H1 (cell line): ENCODE measurements around the gene THAP7. TPM values are rescaled to one million over a fixed set of nuclear protein-coding genes. Genes with fewer than 3 reads are reported as not detected.

Experiments
- CTCF ChIA-PET: fragments of 300-600 bp; sonication (Branson Sonifier 250); formaldehyde crosslinking; loops from one replicate; lab custom pipeline; 2021; ENCODE audit not compliant: partially characterized antibody; lab: Charles Lee
- POLR2A ChIA-PET: fragments of 300-600 bp; sonication (Branson Sonifier 250); formaldehyde crosslinking; loops from one replicate; lab custom pipeline; 2021; ENCODE audit warnings: inconsistent platforms; ENCODE audit not compliant: partially characterized antibody; lab: Charles Lee
- DNase-seq, 2 experiments: peaks; one replicate each; pipeline versions ENCODE4 v3.0.0 to v3.0.0-alpha.2; 2010 to 2022; ENCODE audit warnings: low spot score in 2 of 2, low read depth in 1 of 2, mixed read lengths in 1 of 2
- FAIRE-seq: peaks from 2 replicates; lab custom pipeline; 2011; peaks lifted over from hg19 to GRCh38; lab: Jason Lieb, UNC
- H2AFZ ChIP-seq: 2 replicates; pipeline ENCODE4 v1.8.1; 2012; ENCODE audit warnings: low read length, inconsistent platforms
- H2AK5ac ChIP-seq: 2 replicates; pipeline ENCODE4 v1.6.1; 2013; ENCODE audit warnings: low read depth, low read length
- H2BK120ac ChIP-seq: replicated peaks from 2 replicates; pipeline ENCODE3; 2013; ENCODE audit warnings: low read depth, low read length, inconsistent platforms
- H2BK12ac ChIP-seq: 2 replicates; pipeline ENCODE4 v1.6.1; 2013; ENCODE audit warnings: low read depth, low read length
- H2BK15ac ChIP-seq: 2 replicates; pipeline ENCODE4 v1.6.1; 2013; ENCODE audit warnings: low read length
- H2BK20ac ChIP-seq: 2 replicates; pipeline ENCODE4 v1.6.1; 2013; ENCODE audit warnings: low read length
- H2BK5ac ChIP-seq: 2 replicates; pipeline ENCODE4 v1.6.1; 2013; ENCODE audit warnings: low read depth, low read length
- H3K14ac ChIP-seq: 2 replicates; pipeline ENCODE4 v1.6.1; 2013; ENCODE audit warnings: inconsistent platforms; ENCODE audit not compliant: insufficient read length
- H3K18ac ChIP-seq: 2 replicates; pipeline ENCODE4 v1.6.1; 2013; ENCODE audit warnings: low read length; ENCODE audit errors: extremely low read depth
- H3K23ac ChIP-seq: 2 replicates; pipeline ENCODE4 v1.6.1; 2013; ENCODE audit warnings: inconsistent platforms; ENCODE audit not compliant: insufficient read length
- H3K23me2 ChIP-seq: 2 replicates; pipeline ENCODE4 v1.6.1; 2013; ENCODE audit warnings: low read depth, low read length
- H3K27ac ChIP-seq: 2 replicates; pipeline ENCODE4 v1.6.1; 2011; ENCODE audit warnings: low read depth, low read length, inconsistent platforms
- H3K27me3 ChIP-seq, 4 experiments: replicated peaks in 1 of 4; 1 replicate in 1 of 4; 2 replicates in 3 of 4; pipeline versions ENCODE4 v1.6.1 to v1.8.1; 2011 to 2013; ENCODE audit warnings: low read length in 3 of 4, mild to moderate bottlenecking in 3 of 4, inconsistent platforms in 2 of 4, mixed read lengths in 2 of 4, moderate library complexity in 1 of 4; ENCODE audit not compliant: control insufficient read depth in 3 of 4, insufficient read depth in 3 of 4; ENCODE audit errors: extremely low read depth in 1 of 4
- H3K36me3 ChIP-seq, 4 experiments: 2 replicates each; pipeline versions ENCODE4 v1.6.1 to v1.8.1; 2011 to 2013; ENCODE audit warnings: mild to moderate bottlenecking in 4 of 4, low read length in 3 of 4, moderate library complexity in 2 of 4, control low read depth in 1 of 4, inconsistent platforms in 1 of 4; ENCODE audit not compliant: insufficient read depth in 4 of 4, control insufficient read depth in 2 of 4
- H3K4ac ChIP-seq: replicated peaks from 2 replicates; pipeline ENCODE3; 2013; ENCODE audit warnings: low read length, low read depth, mixed read lengths, inconsistent platforms; ENCODE audit not compliant: insufficient read length
- H3K4me1 ChIP-seq, 4 experiments: replicated peaks in 1 of 4; 1 replicate in 1 of 4; 2 replicates in 3 of 4; pipeline versions ENCODE4 v1.6.1 to v1.8.1; 2011 to 2013; ENCODE audit warnings: low read length in 3 of 4, inconsistent platforms in 2 of 4, mixed read lengths in 1 of 4; ENCODE audit not compliant: insufficient read depth in 4 of 4, control insufficient read depth in 3 of 4
- H3K4me2 ChIP-seq, 2 experiments: 2 replicates each; pipeline versions ENCODE4 v1.6.1 to v1.8.1; 2011 to 2013; ENCODE audit warnings: low read depth in 2 of 2, low read length in 2 of 2, control low read depth in 1 of 2, inconsistent platforms in 1 of 2, mild to moderate bottlenecking in 1 of 2; ENCODE audit not compliant: insufficient read depth in 1 of 2
- H3K4me3 ChIP-seq, 4 experiments: fragments of 200-600, 300-600 bp in 1 of 4; sonication (generic), shearing (Covaris generic), sonication (Bioruptor Twin) in 1 of 4; 2 replicates each; pipeline versions ENCODE4 v1.5.1 to v1.8.1; 2011 to 2016; ENCODE audit warnings: low read length in 4 of 4, low read depth in 3 of 4, control low read depth in 2 of 4, inconsistent platforms in 2 of 4, mild to moderate bottlenecking in 2 of 4, mixed read lengths in 1 of 4, moderate library complexity in 1 of 4; ENCODE audit not compliant: insufficient read depth in 2 of 4; ENCODE audit errors: extremely low read depth in 1 of 4
- H3K56ac ChIP-seq: replicated peaks from 2 replicates; pipeline ENCODE3; 2013; ENCODE audit warnings: low read depth, mild to moderate bottlenecking, mixed read lengths, low read length, inconsistent platforms; ENCODE audit not compliant: insufficient read length
- H3K79me1 ChIP-seq: 2 replicates; pipeline ENCODE4 v1.6.1; 2013; ENCODE audit warnings: low read depth, low read length, control low read depth
- H3K79me2 ChIP-seq, 2 experiments: 2 replicates each; pipeline versions ENCODE4 v1.6.1 to v1.8.1; 2012 to 2013; ENCODE audit warnings: low read length in 2 of 2, mild to moderate bottlenecking in 2 of 2, inconsistent platforms in 1 of 2; ENCODE audit not compliant: insufficient read depth in 2 of 2, control insufficient read depth in 1 of 2
- H3K9ac ChIP-seq, 4 experiments: replicated peaks in 1 of 4; 1 replicate in 1 of 4; 2 replicates in 3 of 4; pipeline versions ENCODE4 v1.6.1 to v1.8.1; 2011 to 2013; ENCODE audit warnings: low read depth in 3 of 4, low read length in 3 of 4, control low read depth in 2 of 4, mild to moderate bottlenecking in 2 of 4, moderate library complexity in 2 of 4, inconsistent platforms in 1 of 4; ENCODE audit errors: extremely low read depth in 1 of 4
- H3K9me3 ChIP-seq, 2 experiments: 2 replicates each; pipeline versions ENCODE4 v1.6.1 to v1.8.1; 2012 to 2013; ENCODE audit warnings: mild to moderate bottlenecking in 2 of 2, moderate library complexity in 2 of 2, control low read depth in 1 of 2, inconsistent platforms in 1 of 2, low read depth in 1 of 2, low read length in 1 of 2, mixed read lengths in 1 of 2; ENCODE audit not compliant: insufficient read depth in 2 of 2
- H4K20me1 ChIP-seq, 2 experiments: replicated peaks in 1 of 2; 2 replicates each; pipeline versions ENCODE3 to v1.8.1; 2011 to 2013; ENCODE audit warnings: inconsistent platforms in 2 of 2, low read length in 2 of 2, mild to moderate bottlenecking in 1 of 2; ENCODE audit not compliant: insufficient read depth in 2 of 2, control insufficient read depth in 1 of 2
- H4K5ac ChIP-seq: 2 replicates; pipeline ENCODE4 v1.6.1; 2013; ENCODE audit warnings: low read length, low read depth, mixed read lengths, inconsistent platforms; ENCODE audit not compliant: insufficient read length
- H4K8ac ChIP-seq: 2 replicates; pipeline ENCODE4 v1.8.0; 2013; ENCODE audit warnings: mild to moderate bottlenecking, moderate library complexity, low read length, inconsistent platforms; ENCODE audit not compliant: insufficient read depth; ENCODE audit errors: extremely low read depth
- H4K91ac ChIP-seq: replicated peaks from 2 replicates; pipeline ENCODE3; 2013; ENCODE audit warnings: low read length, mixed read lengths, inconsistent platforms; ENCODE audit not compliant: insufficient read length
- CHD1 ChIP-seq: IDR thresholded peaks from 2 replicates; pipeline ENCODE4 v1.6.1; 2012; ENCODE audit warnings: low read depth, low read length, improper control_type of control experiment
- CHD2 ChIP-seq: IDR thresholded peaks from 2 replicates; pipeline ENCODE4 v1.6.1; 2012; ENCODE audit warnings: low read length, improper control_type of control experiment
- KDM4A ChIP-seq: IDR thresholded peaks from one replicate; pipeline ENCODE4 v1.7.1; 2012; ENCODE audit warnings: low read depth, mild to moderate bottlenecking, moderate library complexity, low read length, inconsistent platforms; ENCODE audit not compliant: severe bottlenecking
- KDM5A ChIP-seq: fragments of 200-600 bp; IDR thresholded peaks from 2 replicates; pipeline ENCODE4 v1.7.1; 2012; ENCODE audit warnings: mild to moderate bottlenecking, low read length, inconsistent platforms, mixed read lengths
- MAX ChIP-seq: IDR thresholded peaks from 2 replicates; pipeline ENCODE4 v1.6.1; 2012; ENCODE audit warnings: inconsistent platforms
- NRF1 ChIP-seq: IDR thresholded peaks from 2 replicates; pipeline ENCODE4 v1.6.1; 2011; ENCODE audit warnings: mild to moderate bottlenecking, low read depth, low read length, improper control_type of control experiment
- PHF8 ChIP-seq: fragments of 200-600 bp; sonication (generic); conservative IDR thresholded peaks from 2 replicates; pipeline ENCODE4 v1.7.1; 2012; ENCODE audit warnings: low read depth, mild to moderate bottlenecking, inconsistent platforms, low read length, moderate library complexity
- POLR2A ChIP-seq, 2 experiments: IDR thresholded peaks; 1 replicate in 1 of 2; 2 replicates in 1 of 2; pipeline ENCODE4 v1.6.1; 2011; ENCODE audit warnings: low read depth in 2 of 2, low read length in 2 of 2, mild to moderate bottlenecking in 2 of 2; ENCODE audit errors: control extremely low read depth in 1 of 2
- POU5F1 ChIP-seq: IDR thresholded peaks from 2 replicates; pipeline ENCODE4 v1.6.1; 2011; ENCODE audit warnings: low read depth, mild to moderate bottlenecking, low read length, moderate library complexity
- RFX5 ChIP-seq: IDR thresholded peaks from 2 replicates; pipeline ENCODE4 v1.6.1; 2011; ENCODE audit warnings: low read depth, low read length, improper control_type of control experiment, borderline replicate concordance
- RNF2 ChIP-seq: fragments of 200-900, 300-1000 bp; sonication (generic); IDR thresholded peaks from 2 replicates; pipeline ENCODE4 v1.7.1; 2016; ENCODE audit warnings: borderline replicate concordance, low read depth, mild to moderate bottlenecking, antibody characterized with exemption, low read length; ENCODE audit not compliant: poor library complexity, severe bottlenecking; ENCODE audit errors: missing control alignments
- SIRT6 ChIP-seq: IDR thresholded peaks from one replicate; pipeline ENCODE4 v1.7.1; 2012; ENCODE audit warnings: low read length, inconsistent platforms
- SIX5 ChIP-seq: IDR thresholded peaks from 2 replicates; pipeline ENCODE4 v1.6.1; 2011; ENCODE audit warnings: mild to moderate bottlenecking, low read depth, low read length
- TAF7 ChIP-seq: optimal IDR thresholded peaks from 2 replicates; pipeline ENCODE3; 2011; ENCODE audit warnings: low read depth, mild to moderate bottlenecking, inconsistent platforms, low read length, moderate library complexity, borderline replicate concordance
- TCF12 ChIP-seq: IDR thresholded peaks from 2 replicates; pipeline ENCODE4 v1.6.1; 2011; ENCODE audit warnings: low read depth, mild to moderate bottlenecking, low read length
- WGBS, 2 experiments: shearing (Covaris generic) in 1 of 2; methylation state at CpG; one replicate each; pipeline versions ENCODE4 v1.1.6 to v1.1.7; 2013 to 2015; ENCODE audit warnings: low lambda C conversion rate in 2 of 2, mixed read lengths in 2 of 2, inconsistent platforms in 1 of 2, low coverage in 1 of 2, missing lambda C conversion rate in 1 of 2; ENCODE audit not compliant: insufficient replicate concordance in 2 of 2, insufficient coverage in 1 of 2, insufficient read length in 1 of 2; ENCODE audit errors: extremely low coverage in 1 of 2, missing lambda C conversion rate in 1 of 2; 5-methylcytosine and 5-hydroxymethylcytosine counted together
- polyA plus RNA-seq, 7 experiments: library from polyadenylated mRNA; depleted of rRNA in 3 of 7; stranded (reverse) in 5 of 7; unstranded in 2 of 7; fragments of >200 nt in 5 of 7; fragments of 200-250 nt in 2 of 7; gene quantifications; 1 replicate in 5 of 7; 2 replicates in 1 of 7; 4 replicates in 1 of 7; pipeline versions ENCODE4 v1.2.1 to v1.2.3, GENCODE V29; 2011 to 2013; ENCODE audit warnings: missing spikeins in 2 of 7, mixed read lengths in 2 of 7
- total RNA-seq: library from RNA; stranded (reverse); fragmentation: NEBNext Ultra II Directional; extraction: Animal tissue kit (Norgen Biotek cat#: 25700); gene quantifications from 2 replicates; pipeline ENCODE4 v1.2.1, GENCODE V29; 2021

The THAP7 gene
- total and polyA plus RNA-seq, 2 of the 8 experiments (the other 6 are each of a cell fraction or from before 2014, with no cell fraction given) = 16.9 to 32.5 TPM

DNA sequence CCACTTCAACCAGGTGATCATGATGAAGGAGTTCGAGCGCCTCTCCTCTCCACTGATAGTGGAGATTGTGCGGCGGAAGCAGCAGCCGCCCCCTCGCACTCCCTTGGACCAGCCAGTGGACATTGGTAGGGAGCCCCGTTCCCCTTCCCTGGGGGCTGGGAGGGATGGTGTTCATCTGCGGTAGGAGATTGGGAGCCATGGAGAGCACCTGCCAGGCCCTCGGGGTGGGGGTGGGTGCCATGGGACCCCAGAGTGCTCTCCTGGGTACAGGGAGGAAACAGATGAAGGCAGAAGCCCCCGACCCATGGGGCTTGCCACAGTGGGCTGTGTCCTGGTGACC is 7.0 kb downstream of the THAP7 start:
- Histone ChIP-seq H3K18ac (no peak overlapping the region), H3K56ac (no peak overlapping the region), H3K79me2 (no peaks in the 10 kb centered on the region), H4K20me1 (peaks cover 6 to 15% of the 10 kb centered on the region in 2 experiments), H4K5ac (no peak overlapping the region), H2BK12ac (no peak overlapping the region), H3K9me3 (no peaks in the 10 kb centered on the region), H4K8ac (no peak overlapping the region), H3K23ac (no peak overlapping the region), H3K9ac (no peak overlapping the region), H3K4me1 (no peaks in the 10 kb centered on the region), H3K36me3 (peaks cover 2 to 14% (median 7%) of the 10 kb centered on the region in 4 experiments; a peak in 5 of 8 replicates), H3K27me3 (no peaks in the 10 kb centered on the region), H3K4ac (no peak overlapping the region), H3K4me2 (no peak overlapping the region), H2BK20ac (no peak overlapping the region), H2BK5ac (no peak overlapping the region), H3K79me1 (no peaks in the 10 kb centered on the region), H3K4me3 (no peak overlapping the region), H2BK120ac (no peak overlapping the region), H2BK15ac (no peak overlapping the region), H3K27ac (no peak overlapping the region), H2AFZ (no peak overlapping the region), H4K91ac (no peak overlapping the region), H3K23me2 (no peaks in the 10 kb centered on the region), H3K14ac (no peak overlapping the region), H2AK5ac (no peak overlapping the region)
- FAIRE-seq (no peak), DNase-seq (no peak)
- CTCF ChIA-PET = interaction anchor here (0.6 to 1.2 kb wide), 2 partner anchors 22 to 72 kb away, joined by 3 to 4 read pairs; no protein-coding TSS in a partner anchor
- WGBS, 2 experiments = 86% methylated on average over 8 of the region's 10 CpGs; no CpG with 5 or more reads in 1 of the 2 experiments
- POLR2A ChIA-PET = interaction anchor here (1.4 to 1.6 kb wide), 2 partner anchors 13 to 19 kb away, joined by 3 to 5 read pairs; partner anchors contain the start of gene LZTR1
- TF ChIP-seq RNF2 = no peak
- no peak for TF ChIP-seq POLR2A (IDR thresholded peaks at IDR 0.05; ENCODE audit: control extremely low read depth in 1 of 2, low read depth in 2 of 2, low read length in 2 of 2)
- TF ChIP-seq KDM5A = no peak
- no peak for TF ChIP-seq CHD1
- TF ChIP-seq TCF12 = no peak
- TF ChIP-seq POU5F1 = no peak
- no peak for TF ChIP-seq MAX
- TF ChIP-seq KDM4A = no peak
- TF ChIP-seq PHF8 = no peak
- no peak for TF ChIP-seq TAF7
- no peak for TF ChIP-seq SIRT6
- no peak for TF ChIP-seq CHD2
- no peak for TF ChIP-seq RFX5
- TF ChIP-seq SIX5 = no peak
- no peak for TF ChIP-seq NRF1
